Stimulated activated CD8-positive, alpha-beta memory T cell treated with anti-CD3 and anti-CD28 coated beads, Interleukin-12 subunit alpha, Interleukin-12 subunit beta, amount 100 ng/mL, for 4 hours (primary cell): Measurements from ENCODE around the gene HPD.
A peak's percentile ranks its signal among the peaks of the same experiment; 100 is the strongest.

Source experiments
- DNase-seq: peaks from one replicate; pipeline ENCODE4 v3.0.0-alpha.2; 2020; ENCODE audit warnings: low read depth

The HPD gene

DNA sequence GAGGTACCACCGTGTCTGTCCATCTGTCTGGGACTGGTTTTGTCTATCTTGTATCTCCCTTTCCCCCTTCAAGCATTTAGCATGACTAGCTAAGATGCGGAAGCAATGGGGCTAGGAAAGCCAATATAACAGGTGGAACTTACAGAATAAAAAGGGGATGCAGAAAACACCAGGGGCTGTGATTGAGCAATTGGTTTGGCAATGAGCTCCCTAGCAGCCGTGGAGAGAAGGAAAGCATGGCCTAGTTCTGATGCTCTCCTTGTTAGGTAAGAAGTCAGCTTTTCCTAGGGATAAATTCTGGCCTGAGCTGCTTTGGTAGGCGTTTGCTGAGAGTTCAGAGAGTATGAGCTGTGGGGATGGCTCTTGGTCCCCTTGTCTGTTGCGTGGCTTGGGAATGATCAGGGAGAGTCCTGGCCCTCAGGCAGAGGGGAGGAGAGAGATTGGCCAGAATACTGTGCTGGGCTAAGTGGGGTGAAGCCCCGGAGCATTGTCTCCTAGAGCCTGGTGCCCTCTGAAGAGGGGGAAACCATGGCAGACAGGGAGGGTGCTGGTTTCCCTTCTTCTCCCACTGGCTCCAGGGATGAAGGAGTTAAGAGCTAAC, 47.7 kb downstream of the HPD start:
- DNase-seq: no peak

DNA sequence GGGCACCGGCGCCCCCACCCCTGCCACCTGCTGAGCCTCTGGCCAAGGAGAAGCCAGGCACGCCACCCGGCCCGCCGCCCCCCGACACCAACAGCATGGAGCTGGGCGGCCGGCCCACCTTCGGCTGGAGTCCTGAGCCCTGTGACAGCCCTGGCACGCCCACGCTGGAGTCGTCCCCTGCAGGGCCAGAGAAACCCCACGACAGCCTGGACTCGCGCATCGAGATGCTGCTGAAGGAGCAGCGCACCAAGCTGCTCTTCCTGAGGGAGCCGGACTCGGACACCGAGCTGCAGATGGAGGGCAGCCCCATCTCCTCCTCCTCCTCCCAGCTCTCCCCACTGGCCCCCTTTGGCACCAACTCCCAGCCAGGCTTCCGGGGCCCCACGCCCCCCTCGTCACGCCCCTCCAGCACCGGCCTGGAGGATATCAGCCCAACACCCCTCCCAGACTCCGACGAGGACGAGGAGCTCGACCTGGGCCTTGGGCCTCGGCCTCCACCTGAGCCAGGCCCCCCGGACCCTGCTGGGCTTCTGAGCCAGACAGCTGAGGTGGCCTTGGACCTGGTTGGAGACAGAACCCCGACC, 48.3 kb downstream of the HPD start:
- DNase-seq: no peak

DNA sequence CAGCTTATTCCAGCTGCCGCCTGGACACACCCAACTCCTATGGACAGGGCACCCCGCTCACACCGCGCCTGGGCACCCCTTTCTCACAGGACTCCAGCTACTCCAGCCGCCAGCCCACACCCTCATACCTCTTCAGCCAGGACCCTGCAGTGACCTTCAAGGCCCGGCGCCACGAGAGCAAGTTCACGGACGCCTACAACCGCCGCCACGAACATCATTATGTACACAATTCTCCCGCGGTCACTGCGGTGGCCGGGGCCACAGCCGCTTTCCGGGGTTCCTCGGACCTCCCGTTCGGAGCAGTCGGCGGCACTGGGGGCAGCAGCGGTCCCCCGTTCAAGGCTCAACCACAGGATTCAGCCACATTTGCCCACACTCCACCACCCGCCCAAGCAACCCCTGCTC, 48.9 kb downstream of the HPD start:
- no peak for DNase-seq

DNA sequence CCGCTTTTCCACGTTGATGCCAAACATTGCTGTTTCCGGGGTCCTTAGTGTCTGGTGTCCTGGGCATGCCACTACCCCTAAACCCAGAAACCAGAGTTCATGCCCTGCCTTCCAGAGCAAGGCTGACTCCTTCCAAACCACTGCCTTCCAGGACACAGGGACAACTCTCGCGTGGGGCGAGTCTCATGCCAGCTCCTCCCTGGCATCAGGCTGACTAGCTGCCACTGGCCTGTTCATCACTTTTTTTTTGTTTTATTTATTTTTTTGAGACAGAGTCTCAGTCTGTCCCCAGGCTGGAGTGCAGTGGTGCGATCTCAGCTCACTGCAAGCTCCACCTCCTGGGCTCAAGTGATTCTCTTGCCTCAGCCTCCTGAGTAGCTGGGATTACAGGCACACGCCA, 50.0 kb downstream of the HPD start:
- DNase-seq: no peak

DNA sequence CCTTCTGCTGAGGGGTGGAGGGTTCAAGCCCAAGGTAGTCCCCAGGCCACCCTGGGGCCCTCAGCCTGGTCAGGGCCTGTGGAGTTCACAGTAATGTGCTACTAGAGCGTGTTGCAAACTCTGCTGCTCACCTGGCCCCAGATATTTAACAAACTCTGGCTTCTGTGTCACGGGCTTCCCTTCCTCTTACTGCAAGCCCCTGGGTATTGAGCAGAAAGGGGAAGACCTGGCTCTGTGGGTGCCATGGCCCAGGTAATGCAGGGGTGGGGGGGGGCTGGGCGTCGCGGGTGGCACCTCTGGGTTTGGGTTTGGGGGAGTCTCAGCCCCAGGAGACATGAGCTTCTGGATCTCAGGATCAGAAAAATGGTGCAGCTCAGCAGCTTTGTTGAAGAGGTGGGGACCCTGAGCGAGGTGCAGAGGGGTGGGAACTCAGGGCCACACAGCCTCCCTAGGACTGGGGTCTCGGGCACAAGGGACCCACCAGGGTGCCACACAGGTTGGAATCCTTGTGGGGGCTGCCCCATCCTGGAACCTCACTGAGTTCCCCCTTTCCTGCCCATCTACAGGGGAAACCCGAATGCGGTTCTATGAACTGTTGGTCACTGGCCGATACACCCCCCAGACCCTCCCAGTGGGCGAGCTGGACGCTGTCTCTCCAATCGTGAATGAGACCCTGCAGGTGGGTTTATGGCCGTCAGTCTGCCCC, 50.9 kb downstream of the HPD start:
- no peak for DNase-seq

DNA sequence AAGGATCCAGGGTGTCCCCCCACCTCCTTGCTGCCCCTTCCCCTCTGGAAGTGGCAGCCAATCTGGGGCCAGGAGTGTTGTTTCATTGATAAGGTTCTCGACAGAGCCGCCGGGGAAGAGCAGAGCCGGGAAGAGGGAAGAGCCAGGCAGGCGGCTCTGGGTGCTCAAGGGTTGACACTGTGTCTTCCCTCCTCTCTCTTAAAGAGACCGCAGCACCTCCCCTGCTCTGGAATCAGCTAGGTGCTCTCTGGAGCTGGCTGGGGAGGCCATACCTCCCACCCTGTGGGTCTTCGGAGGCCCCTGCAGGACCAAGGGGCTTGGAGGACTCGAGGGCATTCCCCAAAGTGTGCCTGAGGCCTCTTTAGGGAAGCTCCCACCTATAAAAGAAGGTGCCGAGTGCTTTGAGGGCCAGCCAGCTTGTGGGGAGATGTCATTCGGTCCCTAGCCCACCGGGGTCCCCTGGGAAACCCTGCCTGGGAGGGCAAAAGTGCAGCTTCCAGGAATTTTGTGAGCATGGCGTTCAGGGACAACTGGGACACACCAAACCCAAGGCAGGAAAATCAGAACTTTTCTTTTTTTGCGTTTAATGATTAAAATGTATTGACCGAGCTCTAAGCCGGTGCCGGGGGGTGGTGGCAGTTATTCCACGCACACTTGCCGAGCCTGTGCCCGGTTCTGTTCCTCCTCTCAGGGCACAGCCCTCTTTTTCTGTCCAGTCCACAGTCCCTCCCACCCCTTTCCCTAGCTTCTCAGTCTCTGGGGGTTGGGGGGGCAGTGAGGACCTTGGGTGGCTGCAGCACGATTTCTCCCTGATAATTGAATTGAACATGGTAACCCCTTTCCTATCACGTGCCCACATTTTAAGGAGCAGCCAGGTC, 51.9 kb downstream of the HPD start:
- DNase-seq: no peak

DNA sequence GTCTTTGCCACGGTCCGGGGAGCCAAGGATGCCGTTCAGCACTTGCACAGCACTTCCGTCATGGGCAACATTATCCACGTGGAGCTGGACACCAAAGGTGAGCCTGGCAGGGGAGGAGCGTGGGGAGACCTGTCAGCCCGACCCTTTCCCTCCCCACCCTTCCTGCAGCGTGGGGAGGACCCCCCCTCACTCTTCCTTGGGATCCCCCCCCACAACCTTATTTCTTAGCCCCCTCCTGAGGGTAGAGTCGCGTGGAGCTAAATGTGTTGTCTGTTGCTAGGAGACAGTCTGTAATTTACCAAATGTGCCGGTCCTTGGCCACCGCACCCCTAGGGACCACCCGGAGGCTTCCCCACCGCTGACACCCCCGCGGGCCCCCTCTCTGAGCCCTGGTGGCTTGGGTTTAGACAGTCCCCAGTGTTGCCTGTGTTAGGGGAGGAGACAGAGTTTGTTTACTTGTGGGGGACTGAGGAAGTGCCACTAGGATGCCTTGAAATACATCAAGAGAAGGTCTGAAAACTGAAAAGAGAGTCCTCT, 52.6 kb downstream of the HPD start:
- DNase-seq: no peak

DNA sequence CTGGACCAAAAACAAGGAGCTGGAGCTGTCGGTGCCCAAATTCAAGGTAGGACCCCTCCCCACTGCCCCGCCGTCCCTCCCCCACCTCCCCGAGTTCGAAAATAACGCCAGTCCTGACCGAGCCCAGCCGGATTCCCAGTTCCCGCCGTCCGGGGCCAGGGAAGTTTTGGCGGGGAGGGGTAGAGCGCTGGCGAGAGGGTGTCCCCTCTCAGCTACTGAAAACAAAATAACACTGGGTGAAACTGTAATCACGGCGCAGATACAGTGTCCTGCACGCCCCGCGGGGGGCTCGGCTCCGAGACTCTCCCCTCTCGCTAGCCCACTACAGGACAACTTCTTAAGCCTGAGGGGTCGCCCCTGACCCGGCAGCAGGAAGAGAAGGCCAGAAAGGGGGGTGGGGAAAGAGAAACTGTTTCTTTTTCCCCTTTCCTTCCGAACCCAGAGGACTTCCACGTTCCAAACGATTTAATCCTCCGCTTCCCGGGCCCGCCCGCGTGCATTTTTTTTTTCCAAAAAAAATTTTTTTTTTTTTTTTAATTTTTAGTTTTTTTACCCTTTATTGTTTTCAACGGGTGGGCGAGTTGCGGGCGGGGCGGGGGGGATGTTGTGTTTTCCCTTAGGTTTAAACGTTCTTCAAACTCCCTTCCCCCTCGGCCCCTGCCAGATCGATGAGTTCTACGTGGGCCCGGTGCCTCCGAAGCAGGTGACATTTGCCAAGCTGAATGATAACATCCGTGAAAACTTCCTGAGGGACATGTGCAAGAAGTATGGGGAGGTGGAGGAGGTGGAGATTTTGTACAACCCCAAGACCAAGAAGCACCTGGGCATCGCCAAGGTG, 53.3 kb downstream of the HPD start:
- no peak for DNase-seq

DNA sequence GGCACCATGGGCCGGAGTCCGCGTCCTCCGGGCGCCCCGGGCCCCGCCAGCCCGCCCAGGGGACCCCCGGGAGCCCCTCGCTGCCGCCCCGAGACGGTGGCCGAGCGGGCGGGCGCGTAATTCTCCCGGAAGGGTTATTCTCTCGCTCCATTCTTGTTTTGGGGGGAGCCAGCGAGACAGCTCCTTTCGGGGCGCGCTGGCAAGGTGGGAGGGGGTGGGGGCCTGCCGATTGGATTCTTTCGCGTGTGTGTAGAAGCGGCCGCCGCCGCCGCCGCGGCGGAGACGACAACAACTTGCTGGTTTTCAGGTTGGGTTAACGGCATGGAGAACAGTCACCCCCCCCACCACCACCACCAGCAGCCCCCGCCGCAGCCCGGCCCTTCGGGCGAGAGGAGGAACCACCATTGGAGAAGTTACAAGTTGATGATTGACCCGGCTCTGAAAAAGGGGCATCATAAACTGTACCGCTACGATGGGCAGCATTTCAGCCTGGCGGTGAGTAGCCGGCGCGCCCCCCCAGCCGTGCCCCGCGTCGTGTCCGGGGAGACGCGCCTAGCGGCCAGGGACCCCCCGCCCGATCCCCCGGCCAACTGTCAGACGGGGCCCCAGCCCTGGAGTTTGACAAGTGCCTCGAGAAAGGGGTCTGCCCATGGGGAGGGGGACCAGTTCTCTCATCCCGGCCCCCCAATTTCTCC, 54.1 kb downstream of the HPD start:
- DNase-seq: peak; percentile 57

DNA sequence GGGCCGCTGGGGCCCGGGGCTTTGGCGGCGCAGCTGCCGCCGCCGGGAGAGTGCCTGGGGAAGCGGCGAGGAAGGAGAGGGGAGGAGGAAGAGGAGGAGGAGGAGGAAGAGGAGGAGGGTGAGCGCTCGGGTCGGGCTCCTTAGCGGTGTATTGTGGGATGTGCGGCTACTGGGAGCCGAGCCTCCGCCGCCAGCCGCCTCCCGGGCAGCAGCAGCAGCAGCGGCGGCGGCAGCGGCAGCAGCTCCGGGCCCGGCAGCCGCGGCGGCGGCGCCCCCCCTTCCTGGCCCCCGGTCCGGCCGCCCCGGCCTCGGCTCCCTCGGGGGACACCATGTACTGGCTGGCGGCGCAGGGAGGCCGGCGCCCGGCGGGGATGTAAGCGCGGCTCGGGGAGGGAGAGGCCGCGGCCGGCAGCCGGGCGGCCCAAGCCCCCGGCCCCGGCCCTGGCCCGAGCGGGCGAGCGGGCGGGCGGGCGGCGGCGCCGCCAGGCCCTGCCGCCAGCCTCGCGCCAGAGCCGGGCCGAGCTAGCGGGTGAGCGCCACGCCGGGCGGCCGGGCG, 54.7 kb downstream of the HPD start, which contains the start of gene SETD1B:
SETD1B (plus strand) TSS at position 149 of the 556 bp plus-strand sequence. CDS start 729 bp downstream, outside the sequence.
- DNase-seq: no peak

DNA sequence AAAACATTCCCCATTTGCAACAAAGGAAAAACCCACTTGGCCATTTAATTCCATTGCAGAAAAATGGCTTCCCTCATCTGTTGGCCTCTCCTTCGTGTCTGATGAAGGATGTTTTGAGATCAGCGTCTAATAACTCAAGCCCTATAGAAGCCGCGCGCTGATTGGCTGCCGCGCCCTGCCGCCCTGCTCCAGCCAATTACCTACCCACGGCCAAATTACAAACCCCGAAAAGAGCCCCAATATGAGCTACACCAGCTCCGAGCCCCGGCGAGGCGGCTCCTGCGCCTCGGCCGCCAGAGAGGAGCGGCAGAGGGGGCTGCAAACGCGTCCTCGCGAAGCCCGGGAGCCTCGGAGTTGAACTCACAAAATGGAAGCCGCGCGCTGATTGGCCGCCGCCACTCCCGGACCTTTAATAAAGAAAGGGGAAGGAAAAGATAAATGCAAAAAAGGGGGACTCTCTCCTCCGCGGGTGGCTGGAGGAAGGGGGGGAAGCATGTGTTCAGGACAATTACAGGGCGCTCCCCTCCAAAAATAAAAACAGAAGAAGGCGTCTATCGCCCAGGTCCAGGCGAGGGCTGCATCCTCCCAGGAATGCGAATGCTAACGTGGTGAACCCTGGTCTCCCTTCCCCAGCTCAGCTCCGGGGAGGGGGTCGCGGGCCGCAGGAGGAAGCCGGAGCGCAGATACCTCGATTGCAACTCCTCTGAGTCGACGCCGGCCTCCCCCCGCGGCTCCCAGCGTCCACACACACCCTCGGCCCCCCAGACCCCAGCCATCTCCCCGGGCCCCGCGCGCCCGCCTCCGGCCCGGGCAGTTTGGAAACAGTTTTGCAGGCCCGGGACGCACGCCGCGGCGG, 55.6 kb downstream of the HPD start:
- peak; percentile 71 for DNase-seq

DNA sequence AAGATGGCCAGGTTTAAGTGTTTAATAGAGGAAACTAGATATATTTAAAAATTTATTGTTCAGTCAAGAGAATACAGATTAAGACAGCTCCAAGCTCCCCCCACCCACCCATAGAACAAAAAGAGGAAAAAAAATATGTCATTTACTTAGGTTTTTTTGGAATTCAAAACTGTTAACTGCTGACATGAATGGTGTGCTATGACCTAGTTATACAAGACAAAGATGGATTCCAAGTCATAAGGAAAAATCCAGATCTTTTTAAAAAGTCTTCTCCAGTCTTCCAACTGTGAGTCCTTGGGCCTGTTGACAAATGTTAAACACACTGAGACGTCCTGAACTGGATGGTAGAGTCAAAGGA, 56.2 kb downstream of the HPD start:
- DNase-seq: no peak

DNA sequence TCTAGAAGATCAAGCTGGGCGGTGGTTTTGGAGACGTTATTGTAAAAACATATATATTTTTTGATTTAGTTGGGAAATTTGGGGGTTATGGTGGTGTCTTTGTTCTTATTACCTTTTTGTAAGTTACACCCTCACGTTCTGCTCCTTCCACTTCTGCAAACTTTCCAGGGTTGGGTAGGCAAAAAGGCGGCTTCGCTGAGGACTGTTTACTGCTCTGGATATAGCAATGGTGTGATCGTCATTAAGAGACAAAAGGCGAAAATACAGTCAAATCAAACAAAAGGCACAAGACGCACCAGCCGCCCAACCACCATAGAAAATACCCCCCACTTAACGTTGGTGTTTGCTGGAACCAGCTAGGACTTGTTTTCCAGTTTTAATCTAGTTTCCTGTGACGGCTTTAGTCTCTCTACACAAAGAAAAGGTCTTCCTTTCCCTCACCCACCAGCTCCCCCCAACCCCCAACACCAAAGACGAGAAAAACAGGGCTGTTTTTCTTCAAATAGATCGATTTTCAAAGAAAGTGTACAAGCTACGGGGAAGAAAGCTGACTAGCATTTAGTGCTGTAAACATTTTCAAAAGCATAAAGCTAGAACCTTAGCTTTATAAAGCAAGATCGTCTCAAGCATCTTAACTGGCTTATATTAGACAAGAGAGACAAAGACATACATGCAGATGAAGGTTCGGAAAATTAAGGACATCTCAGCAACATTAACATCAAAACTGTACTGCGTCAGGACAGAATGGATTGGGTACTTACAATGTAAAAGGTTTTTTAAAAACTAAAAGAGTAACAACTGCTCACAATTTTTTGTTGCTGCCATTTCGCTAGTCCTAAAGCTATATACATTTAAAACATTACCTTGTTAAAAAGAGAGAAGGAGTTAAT, 56.8 kb downstream of the HPD start:
- DNase-seq: no peak

DNA sequence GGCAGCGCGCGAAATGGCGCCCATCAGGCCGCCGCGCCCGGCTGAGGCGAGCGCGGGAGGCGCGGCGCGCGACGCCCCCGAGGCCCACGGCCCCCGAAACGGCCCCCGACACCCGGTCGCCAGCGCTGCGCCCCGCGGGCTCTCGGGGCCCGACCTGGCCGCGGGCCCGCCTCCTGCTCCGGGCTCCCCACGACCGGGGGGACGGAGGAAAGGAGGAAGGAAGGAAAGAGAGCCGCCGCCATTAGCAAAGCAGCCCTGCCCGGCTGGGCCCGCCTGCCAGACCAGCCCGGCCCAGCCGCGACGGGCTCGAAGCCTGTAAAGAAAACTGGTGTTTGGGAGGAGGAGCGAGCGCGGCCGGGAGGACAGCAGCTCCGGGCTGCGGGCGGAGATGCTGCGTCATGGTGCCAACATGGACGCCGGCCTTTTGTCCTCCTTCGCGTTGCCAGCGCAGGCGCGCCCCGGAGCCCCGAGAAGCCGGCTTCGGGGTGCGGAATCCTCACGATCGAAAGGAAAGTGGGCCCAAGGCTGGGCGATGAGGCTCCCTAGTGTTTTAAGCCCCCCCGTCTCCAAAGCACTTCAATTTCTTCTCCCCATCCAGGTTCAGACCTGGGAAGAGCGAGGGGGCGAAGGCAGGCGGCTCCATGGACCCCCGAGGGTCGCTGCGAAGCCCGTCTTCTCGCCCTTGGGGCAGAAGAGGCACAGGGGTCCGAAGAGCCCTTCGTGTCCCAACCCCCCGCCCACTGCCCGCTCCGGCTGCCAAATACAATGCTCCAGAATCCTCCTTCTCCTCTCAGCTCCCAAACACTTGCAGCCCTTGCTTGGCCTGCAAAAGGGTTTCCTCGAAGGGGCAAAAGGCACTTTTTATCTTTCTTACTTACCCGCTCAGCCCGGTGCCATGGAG, 57.7 kb downstream of the HPD start:
- DNase-seq: peak; percentile 61

DNA sequence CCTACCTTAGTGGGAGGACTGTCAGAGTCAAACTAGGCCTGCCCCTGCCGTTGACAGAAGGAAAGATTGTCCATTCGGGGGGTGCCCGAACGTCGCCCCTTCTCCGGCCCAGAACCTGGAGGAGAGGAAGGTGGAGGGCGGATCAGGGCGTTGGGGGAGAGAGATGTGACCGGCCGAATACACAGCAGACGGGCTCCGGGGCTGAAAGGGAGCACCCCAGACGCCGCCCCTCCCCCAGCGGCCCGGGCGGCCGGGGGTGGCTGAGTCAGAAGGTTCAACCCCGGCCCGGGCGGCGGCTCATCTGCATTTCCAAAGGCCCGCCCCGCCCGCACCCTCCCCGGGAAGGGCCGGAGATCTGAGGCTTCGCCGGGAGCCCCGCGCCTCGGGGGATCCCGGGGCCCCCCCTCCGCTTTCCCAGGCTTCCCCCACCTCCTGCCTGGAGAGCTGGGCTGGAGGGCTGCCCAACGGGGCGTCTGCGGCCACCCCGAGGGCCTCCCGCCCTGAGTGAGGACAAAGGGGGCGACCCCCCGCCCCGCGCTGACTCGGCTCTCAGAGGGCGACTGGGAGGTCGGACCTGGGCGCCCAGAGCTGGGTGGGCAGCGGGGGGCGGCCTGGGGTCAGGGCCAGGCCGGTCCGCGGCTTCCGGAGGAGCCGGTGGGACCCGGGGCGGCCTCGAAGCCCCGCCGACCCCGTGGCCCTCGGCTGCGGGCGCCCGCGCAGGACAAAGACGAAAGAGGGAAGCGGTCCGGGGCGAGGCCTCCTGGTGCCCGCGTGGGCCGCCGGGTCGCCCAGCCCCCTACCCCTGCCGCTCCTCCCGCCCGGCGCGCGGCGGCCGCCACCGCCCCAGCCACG, 58.6 kb downstream of the HPD start:
- peak; percentile 70 for DNase-seq

DNA sequence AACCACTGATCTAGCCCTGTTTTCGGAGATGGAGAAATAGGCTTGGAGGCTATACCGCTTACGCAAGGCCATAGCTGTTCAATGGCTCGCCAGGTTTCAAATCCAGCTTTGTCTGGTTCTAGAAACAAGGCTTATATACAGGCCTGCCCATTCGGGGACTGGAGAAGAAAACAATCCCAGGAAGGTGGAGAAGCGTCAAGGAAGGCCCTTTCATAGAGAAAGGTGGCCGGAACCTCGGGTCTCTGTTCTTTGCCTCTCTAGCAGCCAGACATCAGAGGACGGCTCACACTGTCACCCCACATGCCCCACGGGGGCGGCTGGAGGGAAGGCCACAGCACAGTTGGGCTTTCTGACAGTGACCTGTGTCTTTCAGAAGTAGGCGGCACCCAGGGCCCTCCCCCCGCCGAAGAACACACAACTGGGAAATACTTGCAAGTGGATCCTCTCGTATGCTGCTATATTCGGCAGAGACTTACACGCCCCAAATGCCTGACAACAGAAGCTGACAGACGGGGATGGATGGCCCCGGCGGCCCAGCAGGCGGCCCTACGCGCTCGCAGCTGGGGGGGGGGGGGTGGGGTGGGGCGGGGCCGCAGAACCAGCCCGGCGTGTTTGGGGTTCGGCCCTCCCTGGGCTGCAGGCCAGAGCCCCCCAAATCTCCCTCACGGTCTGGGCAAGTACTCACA, 59.4 kb downstream of the HPD start:
- no peak for DNase-seq
